ENCODE data around the gene NR3C2.

NR3C2 gene

DNA sequence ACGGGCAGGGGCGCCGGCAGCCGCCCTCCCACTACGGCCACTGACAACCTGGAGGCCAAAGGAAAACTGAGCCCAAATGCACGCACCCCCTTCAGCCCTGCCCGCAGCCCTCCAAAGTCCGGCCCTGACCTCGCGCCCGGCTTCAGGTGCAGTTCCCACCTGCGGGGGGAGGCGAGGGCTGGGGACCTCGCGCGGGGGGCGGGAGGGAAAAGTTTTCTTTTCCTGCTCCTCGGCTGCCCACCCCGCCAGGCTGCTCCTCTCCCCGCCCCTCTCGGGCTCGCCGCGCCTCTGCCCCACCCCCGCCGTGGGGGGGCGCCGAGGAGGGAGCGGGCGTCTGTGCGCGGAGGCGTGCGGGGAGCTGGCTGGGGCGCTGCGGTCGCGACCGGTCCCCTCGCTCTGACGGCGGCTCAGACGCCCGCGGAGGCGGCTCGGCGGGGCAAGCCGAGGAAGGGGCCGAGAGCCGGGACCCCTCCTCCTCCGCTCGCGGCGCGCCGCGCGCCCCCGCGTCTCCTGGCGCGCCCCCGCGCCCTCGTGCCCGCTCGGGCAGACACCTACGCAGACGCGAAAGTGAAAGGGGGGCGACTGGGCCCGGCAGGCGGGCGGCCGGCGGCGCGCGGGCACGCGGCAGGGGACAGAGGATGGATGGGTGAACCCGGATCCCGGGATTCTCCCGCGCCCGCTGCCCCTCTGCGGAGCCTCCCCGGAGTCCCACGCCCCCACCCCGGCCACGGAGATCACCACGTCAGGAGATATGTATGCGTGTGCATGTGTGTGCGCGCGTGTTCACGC is 3.1 kb upstream of the NR3C2 start:
- peak overlapping the region; percentile 42 for H3K4me3 ChIP-seq (ENCODE audit: control insufficient read depth, low read depth, low read length)
- DNase-seq (ENCODE audit: low read depth): no peak
- TF ChIP-seq, protein P1, sequence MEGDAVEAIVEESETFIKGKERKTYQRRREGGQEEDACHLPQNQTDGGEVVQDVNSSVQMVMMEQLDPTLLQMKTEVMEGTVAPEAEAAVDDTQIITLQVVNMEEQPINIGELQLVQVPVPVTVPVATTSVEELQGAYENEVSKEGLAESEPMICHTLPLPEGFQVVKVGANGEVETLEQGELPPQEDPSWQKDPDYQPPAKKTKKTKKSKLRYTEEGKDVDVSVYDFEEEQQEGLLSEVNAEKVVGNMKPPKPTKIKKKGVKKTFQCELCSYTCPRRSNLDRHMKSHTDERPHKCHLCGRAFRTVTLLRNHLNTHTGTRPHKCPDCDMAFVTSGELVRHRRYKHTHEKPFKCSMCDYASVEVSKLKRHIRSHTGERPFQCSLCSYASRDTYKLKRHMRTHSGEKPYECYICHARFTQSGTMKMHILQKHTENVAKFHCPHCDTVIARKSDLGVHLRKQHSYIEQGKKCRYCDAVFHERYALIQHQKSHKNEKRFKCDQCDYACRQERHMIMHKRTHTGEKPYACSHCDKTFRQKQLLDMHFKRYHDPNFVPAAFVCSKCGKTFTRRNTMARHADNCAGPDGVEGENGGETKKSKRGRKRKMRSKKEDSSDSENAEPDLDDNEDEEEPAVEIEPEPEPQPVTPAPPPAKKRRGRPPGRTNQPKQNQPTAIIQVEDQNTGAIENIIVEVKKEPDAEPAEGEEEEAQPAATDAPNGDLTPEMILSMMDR (conservative IDR thresholded peaks at IDR 0.05; ENCODE audit: control insufficient read depth, insufficient read depth, low read depth, low read length): no peak

DNA sequence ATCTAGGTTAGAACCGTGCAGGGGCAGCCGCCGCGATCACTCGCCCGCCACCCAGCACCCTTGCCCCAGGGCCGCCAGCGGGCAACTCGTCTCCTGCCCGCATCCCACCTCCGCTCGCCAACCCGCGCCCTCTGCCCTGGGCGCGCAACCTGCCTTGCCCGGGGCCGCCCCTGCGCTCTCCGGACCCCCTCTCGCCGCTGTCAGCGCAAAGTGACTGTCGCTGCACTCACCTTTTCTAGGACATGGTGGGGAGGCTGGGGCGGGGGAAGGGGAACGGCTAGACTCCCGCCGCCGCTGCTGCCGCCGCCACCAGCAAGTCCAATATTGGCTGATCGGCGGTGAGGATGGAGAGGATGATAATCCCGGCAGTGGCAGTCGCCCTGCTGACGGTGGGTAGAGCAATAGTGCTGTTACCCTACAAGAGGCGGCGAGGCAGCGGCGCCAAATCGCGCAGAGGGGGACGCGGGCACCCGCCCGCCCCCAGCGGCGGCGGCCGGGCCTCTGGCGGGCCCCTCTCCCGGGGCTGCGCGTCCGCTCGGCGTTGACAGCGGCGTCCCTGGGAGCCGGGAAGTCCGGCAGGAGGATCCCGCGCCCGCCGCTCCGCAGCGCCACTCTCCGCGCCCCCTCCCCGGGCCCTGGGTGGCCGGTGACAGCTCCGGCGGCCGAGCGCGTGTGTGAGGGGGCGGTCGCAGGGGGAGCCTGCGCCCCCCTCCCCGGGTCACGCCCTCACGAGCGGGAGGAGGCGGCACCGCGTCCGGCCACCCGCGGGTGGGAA is 2.3 kb upstream of the NR3C2 start:
- peak overlapping the region; percentile 82 for H3K4me3 ChIP-seq (ENCODE audit: control insufficient read depth, low read depth, low read length)
- TF ChIP-seq, protein P1 (conservative IDR thresholded peaks at IDR 0.05; ENCODE audit: control insufficient read depth, insufficient read depth, low read depth, low read length): no peak
- no peak for DNase-seq (ENCODE audit: low read depth)

DNA sequence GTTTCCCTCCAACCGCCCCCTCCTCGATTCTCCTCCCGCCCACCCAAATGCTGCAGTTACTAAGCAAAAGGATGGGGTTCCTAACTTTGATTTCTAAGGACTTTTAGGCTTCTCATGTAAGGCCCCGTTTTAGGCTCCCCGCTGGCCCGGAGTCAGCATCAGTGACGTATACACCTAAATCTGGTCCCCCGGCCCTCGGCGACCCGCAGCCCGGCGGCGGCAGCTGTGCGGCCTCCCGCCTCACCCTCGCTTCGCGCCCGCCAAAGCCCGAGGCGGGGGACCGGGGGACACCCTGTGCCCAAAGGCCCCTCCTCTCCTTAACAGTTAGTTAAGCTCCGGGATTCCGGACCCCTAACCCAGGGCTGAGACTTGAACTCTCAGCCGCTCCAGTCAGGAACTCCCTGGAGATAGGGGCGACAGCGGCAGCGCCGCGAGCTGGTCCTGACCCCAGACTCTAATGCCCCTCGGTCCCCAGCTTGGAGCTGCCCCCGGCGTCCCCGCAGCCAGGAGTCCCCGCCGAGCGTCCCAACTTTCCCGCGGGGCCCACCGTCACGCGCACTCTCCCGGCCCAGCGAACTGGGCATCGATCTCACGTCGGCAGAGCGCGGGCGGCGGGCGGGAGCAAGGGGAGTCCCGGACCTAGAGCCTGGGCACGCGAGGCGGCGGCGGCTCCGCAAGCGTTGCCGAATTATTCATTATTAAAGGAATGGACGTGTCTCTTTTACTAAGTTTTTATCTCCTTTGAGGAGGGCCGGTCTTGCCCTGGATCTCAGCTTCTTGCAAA is 1.5 kb upstream of the NR3C2 start:
- TF ChIP-seq, protein P1 (conservative IDR thresholded peaks at IDR 0.05; ENCODE audit: control insufficient read depth, insufficient read depth, low read depth, low read length): no peak
- peak overlapping the region; percentile 82 for H3K4me3 ChIP-seq (ENCODE audit: control insufficient read depth, low read depth, low read length)
- DNase-seq (ENCODE audit: low read depth): no peak

DNA sequence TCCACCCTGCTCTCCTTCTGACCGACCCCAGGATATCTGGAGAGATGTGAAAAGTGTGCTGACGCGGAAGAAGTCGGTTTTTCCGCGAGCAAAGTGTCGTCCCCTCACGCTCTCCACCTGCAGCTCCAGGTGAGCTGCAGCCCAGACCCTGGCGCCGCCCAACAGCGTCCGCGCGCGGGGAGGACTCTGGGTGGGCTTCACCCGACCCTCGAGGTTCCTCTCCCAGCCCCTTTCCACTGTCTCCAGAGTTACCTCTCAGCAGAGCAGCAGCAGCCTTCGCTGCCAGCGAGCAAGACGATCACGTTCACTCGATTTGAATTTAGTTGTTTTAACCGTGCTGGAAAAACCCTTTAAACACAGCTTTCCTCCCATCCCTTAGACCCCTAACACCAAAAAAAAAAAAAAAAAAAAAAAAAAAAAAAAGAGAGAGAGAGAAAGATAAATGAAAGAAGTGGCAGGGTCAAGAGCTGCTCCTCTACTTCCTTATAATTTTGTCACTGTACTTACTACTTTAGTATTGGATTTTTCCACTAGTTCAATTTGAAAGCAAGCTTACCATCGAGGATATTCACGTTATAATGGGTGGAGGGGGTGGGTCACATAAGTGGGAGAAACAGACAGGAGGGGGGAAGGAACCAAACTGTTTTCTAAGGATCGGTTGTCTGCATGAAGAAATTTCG is 758 bp upstream of the NR3C2 start:
- peak overlapping the region; percentile 82 for H3K4me3 ChIP-seq (ENCODE audit: control insufficient read depth, low read depth, low read length)
- DNase-seq (ENCODE audit: low read depth): no peak
- TF ChIP-seq, protein P1 (conservative IDR thresholded peaks at IDR 0.05; ENCODE audit: control insufficient read depth, insufficient read depth, low read depth, low read length): no peak

DNA sequence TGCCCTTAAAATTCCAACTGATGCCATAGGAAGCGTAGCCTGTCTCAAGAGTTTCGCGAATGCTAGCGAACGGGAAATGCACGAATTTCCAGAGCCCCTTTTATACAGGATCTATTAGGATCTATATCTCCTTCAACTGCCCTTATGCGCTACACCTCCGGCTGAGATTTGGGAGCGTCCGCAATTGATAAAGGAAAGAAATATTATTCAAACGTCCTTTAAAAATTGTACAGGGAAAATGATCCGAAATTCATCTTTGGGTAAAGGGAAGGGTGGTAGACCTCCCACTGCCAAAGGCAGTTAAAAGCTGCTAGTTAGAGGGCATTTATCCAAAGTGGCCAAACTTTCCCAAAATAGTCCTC is 609 bp downstream of the NR3C2 start:
- DNase-seq (ENCODE audit: low read depth): no peak
- TF ChIP-seq, protein P1 (conservative IDR thresholded peaks at IDR 0.05; ENCODE audit: control insufficient read depth, insufficient read depth, low read depth, low read length): no peak

GRCh38 chr4:148438047-148438446 is 4.2 kb downstream of the NR3C2 start:
- TF ChIP-seq, protein P1 (conservative IDR thresholded peaks at IDR 0.05; ENCODE audit: control insufficient read depth, insufficient read depth, low read depth, low read length): no peak
- no peak overlapping the region for H3K4me3 ChIP-seq (ENCODE audit: control insufficient read depth, low read depth, low read length)
- no peak for DNase-seq (ENCODE audit: low read depth)

More for the DNA sequence above, 609 bp downstream of the NR3C2 start:
- peak overlapping the region; percentile 82 for H3K4me3 ChIP-seq (ENCODE audit: control insufficient read depth, low read depth, low read length)
